Right ventricle myocardium superior (tissue), 1 donor: Measurements from ENCODE around the gene RFX4. TPM values are rescaled to one million over a fixed set of nuclear protein-coding genes. Genes with fewer than 3 reads are reported as not detected.
"Not testable (repeated sequence)": the region's sequence is repeated elsewhere in the genome, so short reads cannot be mapped to it uniquely, and the experiment has no call there.

ENCODE experiments used
- ATAC-seq: fragments of 200-7000 bp; cut with Tn5 transposase; one replicate; pipeline ENCODE4 v1.9.1; 2020; ENCODE audit warnings: mild to moderate bottlenecking; ENCODE audit not compliant: poor library complexity
- DNase-seq: peaks from one replicate; pipeline ENCODE4 v3.0.0-alpha.2; 2020
- intact Hi-C: fragments of 100-400 bp; cut with DNase I; formaldehyde crosslinking; loops from one replicate; pipeline ENCODE4 v1.11.2; 2022
- total RNA-seq: library from RNA; stranded (reverse); fragmentation: NEBNext Ultra II Directional; extraction: Animal tissue kit (Norgen Biotek cat#: 25700); gene quantifications from one replicate; pipeline ENCODE4 v1.2.1, GENCODE V29; 2021
- donor health status: DM: no; HTN: yes; CAD: no; lungs with severe emphysema.

Gene RFX4
- total RNA-seq, 1 donor from 2014 or later, result not detected

- intact Hi-C loops, result no loop called here
- DNase-seq, result no peak
Observed at GRCh38 chr12:106712768-106713167, 130.0 kb downstream of the RFX4 start.

GRCh38 chr12:106714926-106715325 lies 132.1 kb downstream of the RFX4 start:
- no peak for ATAC-seq
- DNase-seq, result no peak
- intact Hi-C loops, result no loop called here

More at GRCh38 chr12:106712768-106713167, 130.0 kb downstream of the RFX4 start:
- no peak for ATAC-seq

GRCh38 chr12:106715582-106715981 lies 132.8 kb downstream of the RFX4 start:
- ATAC-seq, result no peak
- DNase-seq, result no peak
- intact Hi-C loops, result no loop called here

GRCh38 chr12:106717673-106718072 lies 134.9 kb downstream of the RFX4 start:
- ATAC-seq (no peak), DNase-seq (no peak)
- intact Hi-C loops, result no loop called here

GRCh38 chr12:106719879-106720278 lies 137.1 kb downstream of the RFX4 start:
- intact Hi-C loops, result no loop called here
- DNase-seq (no peak), ATAC-seq (no peak)

- intact Hi-C loops, result no loop called here
- DNase-seq (no peak), ATAC-seq (no peak)
Observed at GRCh38 chr12:106720696-106721095, 137.9 kb downstream of the RFX4 start.

- no peak for ATAC-seq
- intact Hi-C loops, result no loop called here
- no peak for DNase-seq
Observed at GRCh38 chr12:106721915-106722314, 139.1 kb downstream of the RFX4 start.

- no peak for DNase-seq
- peak; percentile 34 for ATAC-seq
- intact Hi-C loops, result no loop called here
Observed at GRCh38 chr12:106722837-106723236, 140.0 kb downstream of the RFX4 start.

- intact Hi-C loops, result no loop called here
Observed at GRCh38 chr12:106723416-106723815, 140.6 kb downstream of the RFX4 start.

GRCh38 chr12:106724116-106724515 lies 141.3 kb downstream of the RFX4 start:
- intact Hi-C loops, result no loop called here
- no peak for ATAC-seq
- DNase-seq, result no peak

More at GRCh38 chr12:106723416-106723815, 140.6 kb downstream of the RFX4 start:
- DNase-seq (no peak), ATAC-seq (no peak)

GRCh38 chr12:106724934-106725333 lies 142.1 kb downstream of the RFX4 start:
- ATAC-seq, result no peak
- DNase-seq, result no peak

GRCh38 chr12:106726603-106727202 lies 143.9 kb downstream of the RFX4 start:
- DNase-seq, intact Hi-C loops, ATAC-seq: not testable (repeated sequence)

More at GRCh38 chr12:106724934-106725333, 142.1 kb downstream of the RFX4 start:
- intact Hi-C loops, result no loop called here

- ATAC-seq (no peak), DNase-seq (no peak)
- intact Hi-C loops, result no loop called here
Observed at GRCh38 chr12:106729611-106730010, 146.8 kb downstream of the RFX4 start.

- intact Hi-C loops, result no loop called here
- ATAC-seq (no peak), DNase-seq (no peak)
Observed at GRCh38 chr12:106732890-106733289, 150.1 kb downstream of the RFX4 start.

GRCh38 chr12:106733660-106734059 lies 150.9 kb downstream of the RFX4 start:
- DNase-seq, result no peak
- intact Hi-C loops, result no loop called here
- ATAC-seq, result no peak

GRCh38 chr12:106736051-106736957 lies 153.5 kb downstream of the RFX4 start:
- intact Hi-C loops, result no loop called here
- ATAC-seq, result peak; percentile 38
- no peak for DNase-seq

GRCh38 chr12:106739318-106739717 lies 156.5 kb downstream of the RFX4 start:
- intact Hi-C loops, result no loop called here
- ATAC-seq, result peak; percentile 85
- no peak for DNase-seq

- intact Hi-C loops, result no loop called here
- peak; percentile 47 for ATAC-seq
- DNase-seq, result no peak
Observed at GRCh38 chr12:106739815-106740530, 157.2 kb downstream of the RFX4 start.

GRCh38 chr12:106740818-106741217 lies 158.0 kb downstream of the RFX4 start:
- DNase-seq, result no peak
- intact Hi-C loops, result no loop called here
- ATAC-seq, result no peak
